Heart right ventricle (tissue), 16 donors: Measurements from ENCODE around the gene INTS2. TPM values are rescaled to one million over a fixed set of nuclear protein-coding genes. Genes with fewer than 3 reads are reported as not detected.

Source experiments
- ATAC-seq, 8 donors: fragments of 200-7000 bp; cut with Tn5 transposase; one replicate each; pipeline ENCODE4 v1.9.1; 2020; ENCODE audit warnings: mild to moderate bottlenecking in 8 of 8, moderate library complexity in 8 of 8, moderate number of reproducible peaks in 1 of 8
- DNase-seq, 2 donors: peaks; one replicate each; pipeline ENCODE4 v3.0.0-alpha.2; 2020
- H3K27ac ChIP-seq, 10 donors: fragments of 200-600 bp; sonication (generic) in 2 of 10; one replicate each; pipeline versions ENCODE4 v1.5.0 to v1.8.0; 2020 to 2022; ENCODE audit warnings: mild to moderate bottlenecking in 3 of 10
- H3K27me3 ChIP-seq, 7 donors: fragments of 200-600 bp; one replicate each; pipeline ENCODE4 v1.8.0; 2021 to 2022; ENCODE audit warnings: mild to moderate bottlenecking in 2 of 7
- H3K36me3 ChIP-seq, 9 donors: fragments of 200-600 bp; sonication (generic) in 1 of 9; one replicate each; pipeline versions ENCODE4 v1.5.0 to v1.8.0; 2020 to 2022; ENCODE audit warnings: mild to moderate bottlenecking in 2 of 9
- H3K4me1 ChIP-seq, 9 donors: fragments of 200-600 bp; sonication (generic) in 1 of 9; one replicate each; pipeline versions ENCODE4 v1.5.0 to v1.8.0; 2020 to 2022; ENCODE audit warnings: mild to moderate bottlenecking in 4 of 9
- H3K4me3 ChIP-seq, 10 donors: fragments of 200-600 bp; sonication (generic) in 2 of 10; one replicate each; pipeline versions ENCODE4 v1.5.0 to v1.8.0; 2020 to 2022; ENCODE audit warnings: mild to moderate bottlenecking in 7 of 10, moderate library complexity in 2 of 10
- H3K9me3 ChIP-seq, 11 donors: fragments of 200-600 bp in 10 of 11; sonication (generic) in 2 of 11; one replicate each; pipeline versions ENCODE4 v1.5.0 to v1.8.0; 2013 to 2022; ENCODE audit warnings: mild to moderate bottlenecking in 2 of 11, control low read depth in 1 of 11, moderate library complexity in 1 of 11
- WGBS, 2 donors: extraction: QIAGEN DNeasy Blood & Tissue Kit; methylation state at CpG; one replicate each; pipeline ENCODE4 v1.1.7; 2013; ENCODE audit warnings: inconsistent platforms in 1 of 2; 5-methylcytosine and 5-hydroxymethylcytosine counted together
- intact Hi-C, 10 donors: fragments of 100-400 bp; cut with DNase I; formaldehyde crosslinking; loops; one replicate each; pipeline versions ENCODE4 v1.11.1 to v1.14.2; 2022
- polyA plus RNA-seq, 2 donors: library from polyadenylated mRNA; stranded (reverse); fragments of 200-250 nt; gene quantifications; one replicate each; pipeline ENCODE4 v1.2.3, GENCODE V29; 2013
- total RNA-seq, 10 donors: library from RNA; stranded (reverse); fragmentation: NEBNext Ultra II Directional in 3 of 10; extraction: Animal tissue kit (Norgen Biotek cat#: 25700) in 3 of 10; gene quantifications; one replicate each; pipeline versions ENCODE4 v1.2.1 to v1.2.4, GENCODE V29; 2021 to 2023
- TF ChIP-seq, protein P1 (sequence below), 9 donors: fragments of 200-600 bp; sonication (generic) in 2 of 9; IDR thresholded peaks; one replicate each; pipeline versions ENCODE4 v1.5.0 to v1.8.0; 2021 to 2022; ENCODE audit warnings: antibody characterized with exemption in 9 of 9, mild to moderate bottlenecking in 5 of 9, moderate library complexity in 1 of 9
- donor health status: Arrhythmogenic right ventricular cardiomyopathy.
- donor health status: ischemic (EF 13 %, LVEDD 7.1; RV severe dilation, severe dysfunction).
- donor health status: healthy with polysubstance abuse.
- donor health status: DM: no; HTN: yes; CAD: no.
- donor health status: DM: no; HTN: no; CAD: no.
- donor health status: ischemic (EF 25% LVEDD 6.9; RV normal size, moderate dysfunction).
- donor health status: ischemic (EF 25% LVEDD 5.7; RV mildly dilated, moderate dysfunction).
- donor health status: healthy.
- donor health status: DM: yes; HTN: yes; CAD: no.
- donor health status: Ischemic cardiomyopathy.
- donor health status: ischemic (EF 35%, LVEDD 5.7; RV mildly dilated, moderate dysfunction).
- donor health status: nonischemic (EF 11% LVEDD 7.7; RV severe dilation, severe dysfunction).
- donor health status: DM: yes; HTN: yes; CAD: no.
- donor health status: PGD.
- donor health status: ischemic (EF 29% LVEDD 5.4; RV normal size, mild dysfunction).
- donor health status: nonischemic (EF 23%, LVEDD 6.1; RV moderate dilation, normal function).

The INTS2 gene
- total and polyA plus RNA-seq, 12 donors = 1.7 to 18.3 (median 11.1) TPM

DNA sequence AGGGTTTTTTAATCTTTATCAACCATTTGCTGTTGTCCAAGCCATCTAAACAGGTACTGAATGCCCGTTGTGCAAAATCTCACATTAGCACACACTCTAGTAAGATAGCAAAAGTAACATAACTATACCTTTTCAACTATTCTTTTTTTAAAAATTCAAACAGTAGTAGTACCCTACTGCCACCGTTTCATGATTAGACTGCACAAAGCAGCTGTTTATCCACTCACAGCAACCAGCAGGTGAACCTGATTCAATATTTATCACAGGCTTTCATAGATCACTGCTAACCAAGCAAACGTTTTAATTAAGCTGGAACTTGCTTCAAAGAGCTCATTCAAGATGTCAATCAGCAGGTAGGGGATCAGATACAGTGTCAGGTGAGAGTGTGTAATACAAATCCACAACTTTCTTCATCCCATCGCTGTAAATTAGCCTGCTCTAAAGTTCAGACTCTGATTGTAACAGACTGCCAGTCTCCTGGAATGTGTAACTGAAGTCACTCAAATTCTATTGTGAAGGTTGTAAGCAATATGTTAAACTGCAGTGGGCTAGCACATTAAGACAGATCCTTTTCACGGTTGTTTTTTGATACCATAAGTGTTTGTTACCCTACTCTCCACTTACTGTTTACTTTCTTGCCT is 111.8 kb downstream of the INTS2 start:
- intact Hi-C loops = no loop called here
- Histone ChIP-seq H3K36me3 (no peaks in the 10 kb centered on the region), H3K4me3 (no peak overlapping the region), H3K27ac (no peak overlapping the region), H3K4me1 (peaks cover 0 to 4% (median 0%) of the 10 kb centered on the region in 9 donors), H3K27me3 (no peaks in the 10 kb centered on the region), H3K9me3 (no peaks in the 10 kb centered on the region)
- ATAC-seq (no peak), DNase-seq (no peak)
- 56 to 65% methylated on average over 5 of the region's 5 CpGs for WGBS, 2 donors
- TF ChIP-seq, protein P1, sequence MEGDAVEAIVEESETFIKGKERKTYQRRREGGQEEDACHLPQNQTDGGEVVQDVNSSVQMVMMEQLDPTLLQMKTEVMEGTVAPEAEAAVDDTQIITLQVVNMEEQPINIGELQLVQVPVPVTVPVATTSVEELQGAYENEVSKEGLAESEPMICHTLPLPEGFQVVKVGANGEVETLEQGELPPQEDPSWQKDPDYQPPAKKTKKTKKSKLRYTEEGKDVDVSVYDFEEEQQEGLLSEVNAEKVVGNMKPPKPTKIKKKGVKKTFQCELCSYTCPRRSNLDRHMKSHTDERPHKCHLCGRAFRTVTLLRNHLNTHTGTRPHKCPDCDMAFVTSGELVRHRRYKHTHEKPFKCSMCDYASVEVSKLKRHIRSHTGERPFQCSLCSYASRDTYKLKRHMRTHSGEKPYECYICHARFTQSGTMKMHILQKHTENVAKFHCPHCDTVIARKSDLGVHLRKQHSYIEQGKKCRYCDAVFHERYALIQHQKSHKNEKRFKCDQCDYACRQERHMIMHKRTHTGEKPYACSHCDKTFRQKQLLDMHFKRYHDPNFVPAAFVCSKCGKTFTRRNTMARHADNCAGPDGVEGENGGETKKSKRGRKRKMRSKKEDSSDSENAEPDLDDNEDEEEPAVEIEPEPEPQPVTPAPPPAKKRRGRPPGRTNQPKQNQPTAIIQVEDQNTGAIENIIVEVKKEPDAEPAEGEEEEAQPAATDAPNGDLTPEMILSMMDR (IDR thresholded peaks at IDR 0.05) = no peak

Other genes starting within 250 kb of the INTS2 start
- 1 to 10 TPM in 1 of 10 donors, under 1 TPM in 8, not detected in 1; 0.09 to 2.1 (median 0.26) TPM for gene BRIP1, start 64.5 kb downstream of the INTS2 start, total RNA-seq
- gene BRIP1, start 64.5 kb downstream of the INTS2 start, polyA plus RNA-seq = under 1 TPM; 0.03 to 0.22 TPM
- 10 to 100 TPM; 29.1 to 51.6 (median 37.0) TPM for gene MED13, start 137.3 kb upstream of the INTS2 start, total RNA-seq
- gene MED13, start 137.3 kb upstream of the INTS2 start, polyA plus RNA-seq = 1 to 10 TPM; 4.1 to 5.8 TPM